HEK293 (cell line): ENCODE results near the gene NEXN.

Source experiments
- CTCF ChIA-PET: fragments of 350-600 bp; formaldehyde crosslinking; extraction: SDS; loops from one replicate; lab custom pipeline; 2021; ENCODE audit warnings: antibody characterized with exemption; lab: Yijun Ruan, JAX
- POLR2A ChIA-PET: fragments of 300-600 bp; formaldehyde crosslinking; extraction: SDS; loops from one replicate; lab custom pipeline; 2020; ENCODE audit warnings: antibody characterized with exemption, inconsistent platforms; lab: Yijun Ruan, JAX
- H3K27ac ChIP-seq: fragments of 200-500 bp; sonication (Bioruptor generic); 2 replicates; pipeline ENCODE4 v1.5.1; 2014; ENCODE audit warnings: low read depth, low read length, control low read depth, inconsistent platforms; ENCODE audit errors: extremely low read depth
- H3K36me3 ChIP-seq, 2 experiments: fragments of 200-500 bp in 1 of 2; sonication (Bioruptor generic) in 1 of 2; 1 replicate in 1 of 2; 2 replicates in 1 of 2; pipeline ENCODE4 v1.5.1; 2014 to 2017; ENCODE audit warnings: inconsistent platforms in 2 of 2, low read length in 2 of 2; ENCODE audit not compliant: control insufficient read depth in 2 of 2, insufficient read depth in 1 of 2
- H3K4me1 ChIP-seq: fragments of 200-500 bp; sonication (Bioruptor generic); 2 replicates; pipeline ENCODE4 v1.5.1; 2014; ENCODE audit warnings: mild to moderate bottlenecking, low read length, inconsistent platforms; ENCODE audit not compliant: control insufficient read depth, insufficient read depth
- H3K4me3 ChIP-seq: 2 replicates; pipeline ENCODE4 v1.5.1; 2011; ENCODE audit warnings: low read depth, mild to moderate bottlenecking, control low read depth, low read length, moderate library complexity
- H3K9me3 ChIP-seq: fragments of 200-500 bp; sonication (Bioruptor generic); 2 replicates; pipeline ENCODE4 v1.5.1; 2014; ENCODE audit warnings: low read depth, low read length, inconsistent platforms; ENCODE audit not compliant: control insufficient read depth, insufficient read depth
- GLI2 ChIP-seq: fragments of 450-650 bp; formaldehyde crosslinking; IDR thresholded peaks from 2 replicates; pipeline ENCODE4; 2017; ENCODE audit warnings: missing biosample characterization, missing genetic modification characterization, low read depth, borderline replicate concordance
- KLF1 ChIP-seq: fragments of 450-650 bp; formaldehyde crosslinking; IDR thresholded peaks from 2 replicates; pipeline ENCODE4 v1.5.1; 2016; ENCODE audit warnings: missing biosample characterization, missing genetic modification characterization
- KLF7 ChIP-seq: fragments of 450-650 bp; formaldehyde crosslinking; IDR thresholded peaks from 2 replicates; pipeline ENCODE4 v1.5.1; 2016; ENCODE audit warnings: missing biosample characterization, missing genetic modification characterization, borderline replicate concordance
- KLF8 ChIP-seq: fragments of 450-650 bp; formaldehyde crosslinking; IDR thresholded peaks from 2 replicates; pipeline ENCODE4 v1.5.1; 2016; ENCODE audit warnings: missing biosample characterization, missing genetic modification characterization
- PRDM1 ChIP-seq: fragments of 450-650 bp; formaldehyde crosslinking; IDR thresholded peaks from 2 replicates; pipeline ENCODE4; 2016; ENCODE audit warnings: missing biosample characterization, missing genetic modification characterization
- SP2 ChIP-seq: fragments of 450-650 bp; formaldehyde crosslinking; IDR thresholded peaks from 2 replicates; pipeline ENCODE4 v1.5.1; 2016; ENCODE audit warnings: missing biosample characterization, missing genetic modification characterization
- YY1 ChIP-seq: fragments of 450-650 bp; formaldehyde crosslinking; IDR thresholded peaks from 2 replicates; pipeline ENCODE4 v1.5.1; 2018; ENCODE audit warnings: missing biosample characterization, missing genetic modification characterization
- ZBTB17 ChIP-seq: fragments of 450-650 bp; formaldehyde crosslinking; IDR thresholded peaks from 2 replicates; pipeline ENCODE4 v1.5.1; 2016; ENCODE audit warnings: missing biosample characterization, missing genetic modification characterization
- ZBTB21 ChIP-seq: fragments of 450-650 bp; formaldehyde crosslinking; IDR thresholded peaks from 2 replicates; pipeline ENCODE4 v1.5.1; 2017; ENCODE audit warnings: missing biosample characterization, missing genetic modification characterization
- ZIC2 ChIP-seq: fragments of 450-650 bp; formaldehyde crosslinking; IDR thresholded peaks from 2 replicates; pipeline ENCODE4 v1.5.1; 2016; ENCODE audit warnings: missing biosample characterization, missing genetic modification characterization
- ZNF121 ChIP-seq: fragments of 450-650 bp; formaldehyde crosslinking; IDR thresholded peaks from 2 replicates; pipeline ENCODE4 v1.5.1; 2016; ENCODE audit warnings: missing biosample characterization, missing genetic modification characterization
- ZNF157 ChIP-seq: fragments of 450-650 bp; formaldehyde crosslinking; IDR thresholded peaks from 2 replicates; pipeline ENCODE4 v1.5.1; 2016; ENCODE audit warnings: missing biosample characterization, missing genetic modification characterization
- ZNF311 ChIP-seq: fragments of 450-650 bp; formaldehyde crosslinking; IDR thresholded peaks from 2 replicates; pipeline ENCODE4 v1.5.1; 2017; ENCODE audit warnings: missing biosample characterization, missing genetic modification characterization, borderline replicate concordance
- ZNF335 ChIP-seq: fragments of 450-650 bp; formaldehyde crosslinking; conservative IDR thresholded peaks from 2 replicates; pipeline ENCODE4 v1.5.1; 2016; ENCODE audit warnings: missing biosample characterization, missing genetic modification characterization
- ZNF341 ChIP-seq: fragments of 450-650 bp; formaldehyde crosslinking; IDR thresholded peaks from 2 replicates; pipeline ENCODE4; 2016; ENCODE audit warnings: low read depth, missing biosample characterization, missing genetic modification characterization
- ZNF426 ChIP-seq: fragments of 450-650 bp; formaldehyde crosslinking; IDR thresholded peaks from 2 replicates; pipeline ENCODE4 v1.5.1; 2017; ENCODE audit warnings: missing biosample characterization, missing genetic modification characterization, mild to moderate bottlenecking, inconsistent platforms, moderate library complexity
- ZNF433 ChIP-seq: fragments of 450-650 bp; formaldehyde crosslinking; IDR thresholded peaks from 2 replicates; pipeline ENCODE4 v1.5.1; 2016; ENCODE audit warnings: missing biosample characterization, missing genetic modification characterization, low read depth
- ZNF621 ChIP-seq: fragments of 450-650 bp; formaldehyde crosslinking; IDR thresholded peaks from 2 replicates; pipeline ENCODE4 v1.5.1; 2017; ENCODE audit warnings: missing biosample characterization, missing genetic modification characterization
- ZNF629 ChIP-seq: fragments of 450-650 bp; formaldehyde crosslinking; IDR thresholded peaks from 2 replicates; pipeline ENCODE4 v1.5.1; 2017; ENCODE audit warnings: missing biosample characterization, missing genetic modification characterization
- ZNF76 ChIP-seq: fragments of 450-650 bp; formaldehyde crosslinking; IDR thresholded peaks from 2 replicates; pipeline ENCODE4; 2016; ENCODE audit warnings: low read depth, missing biosample characterization, missing genetic modification characterization, borderline replicate concordance
- ZNF777 ChIP-seq: fragments of 450-650 bp; formaldehyde crosslinking; IDR thresholded peaks from 2 replicates; pipeline ENCODE4 v1.5.1; 2017; ENCODE audit warnings: missing biosample characterization, missing genetic modification characterization, borderline replicate concordance
- ZSCAN16 ChIP-seq: fragments of 450-650 bp; formaldehyde crosslinking; IDR thresholded peaks from 2 replicates; pipeline ENCODE4 v1.5.1; 2016; ENCODE audit warnings: missing biosample characterization, missing genetic modification characterization
- ZSCAN23 ChIP-seq: fragments of 450-650 bp; formaldehyde crosslinking; IDR thresholded peaks from 2 replicates; pipeline ENCODE4 v1.5.1; 2016; ENCODE audit warnings: missing biosample characterization, missing genetic modification characterization
- ZSCAN30 ChIP-seq: fragments of 450-650 bp; IDR thresholded peaks from 2 replicates; pipeline ENCODE4 v1.5.1; 2018; ENCODE audit warnings: missing biosample characterization, mild to moderate bottlenecking, missing genetic modification characterization, moderate library complexity
- ZXDB ChIP-seq: fragments of 450-650 bp; formaldehyde crosslinking; IDR thresholded peaks from 2 replicates; pipeline ENCODE4 v1.5.1; 2016; ENCODE audit warnings: missing biosample characterization, missing genetic modification characterization
- TF ChIP-seq, protein P1 (sequence below): fragments of 450-650 bp; formaldehyde crosslinking; IDR thresholded peaks from 2 replicates; pipeline ENCODE4 v1.5.1; 2017; ENCODE audit warnings: missing biosample characterization, missing genetic modification characterization
- TF ChIP-seq, protein P2 (sequence below): fragments of 450-650 bp; formaldehyde crosslinking; IDR thresholded peaks from 2 replicates; pipeline ENCODE4 v1.5.1; 2016; ENCODE audit warnings: missing biosample characterization, missing genetic modification characterization
- TF ChIP-seq, protein P3 (sequence below): fragments of 450-650 bp; formaldehyde crosslinking; IDR thresholded peaks from 2 replicates; pipeline ENCODE4 v1.5.1; 2016; ENCODE audit warnings: missing biosample characterization, missing genetic modification characterization
- TF ChIP-seq, protein P4 (sequence below): fragments of 450-650 bp; IDR thresholded peaks from 2 replicates; pipeline ENCODE4 v1.5.1; 2018; ENCODE audit warnings: missing biosample characterization, mild to moderate bottlenecking, missing genetic modification characterization

The NEXN gene

DNA sequence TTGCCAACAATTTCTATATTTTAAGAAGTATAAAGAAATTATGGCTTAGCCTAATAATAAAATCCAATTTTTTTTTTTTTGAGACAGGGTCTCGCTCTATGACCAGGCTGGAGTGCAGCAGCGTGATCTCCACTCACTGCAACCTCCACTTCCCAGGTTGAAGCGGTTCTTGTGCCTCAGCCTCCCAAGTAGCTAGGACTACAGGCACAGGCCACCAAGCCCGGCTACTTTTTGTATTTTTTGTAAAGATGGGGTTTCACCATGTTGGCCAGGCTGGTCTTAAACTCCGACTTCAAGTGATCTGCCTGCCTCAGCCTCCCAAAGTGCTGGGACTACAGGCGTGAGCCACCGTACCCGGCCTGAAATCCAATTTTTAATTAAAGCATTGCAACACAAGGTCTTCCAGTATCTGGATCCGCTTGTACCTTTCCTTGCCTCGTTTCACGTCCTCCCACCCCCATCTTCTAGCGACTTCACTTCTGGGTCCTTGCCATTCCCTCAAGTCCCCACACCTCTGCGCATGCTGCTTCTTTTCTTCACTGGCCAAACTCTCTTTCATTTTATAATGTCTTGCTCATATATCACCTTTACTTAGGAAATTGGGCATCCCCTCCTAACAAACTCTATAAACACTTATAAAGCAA, 88.1 kb downstream of the NEXN start:
- H3K4me3 ChIP-seq: peak overlapping the region; percentile 96
- peaks cover 0 to 38% of the 10 kb centered on the region in 2 experiments; a peak in 2 of 3 replicates for H3K36me3 ChIP-seq
- H3K9me3 ChIP-seq: no peaks in the 10 kb centered on the region
- no peak overlapping the region for H3K27ac ChIP-seq
- ChIA-PET CTCF (interaction anchor here (0.7 to 1.2 kb wide), 3 partner anchors 21 to 146 kb away, joined by 3 to 10 read pairs (median 3); no protein-coding TSS in a partner anchor), POLR2A (interaction anchor here (0.7 to 8.3 kb wide), 3 partner anchors 28 to 641 kb away, joined by 3 to 137 read pairs (median 3); partner anchors contain the start of gene DNAJB4)
- TF ChIP-seq ZIC2 (tag by site-specific recombination) (no peak), ZBTB17 (tag by site-specific recombination) (0 out of 2 replicates have a peak, but pooled peaks have one; percentile 10), ZNF629 (tag by site-specific recombination) (no peak), ZNF121 (tag by site-specific recombination) (peak; percentile 53; the same call in 1 of the 2 replicates), ZNF341 (tag by site-specific recombination) (peak; percentile 72), PRDM1 (tag by site-specific recombination) (peak; percentile 19; the same call in 1 of the 2 replicates), KLF1 (no peak), ZNF335 (tag by site-specific recombination) (peak; percentile 73)
- H3K4me1 ChIP-seq: peaks cover 6% of the 10 kb centered on the region; the same call in 1 of the 2 replicates

DNA sequence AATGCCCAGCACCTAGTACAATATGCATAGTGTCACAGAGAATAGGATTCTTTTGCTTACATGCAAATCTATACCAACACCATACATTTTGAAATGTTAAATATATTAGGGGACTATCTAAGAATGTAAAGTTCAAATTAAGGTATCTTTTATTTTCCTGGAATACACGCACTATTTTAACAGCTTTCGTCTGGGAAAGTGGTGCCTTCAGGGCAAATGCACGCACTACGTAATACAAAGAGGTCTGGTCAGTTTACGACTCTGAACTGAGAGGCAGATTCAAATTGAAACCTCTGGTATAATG, 89.5 kb downstream of the NEXN start:
- peak overlapping the region; percentile 96 for H3K4me3 ChIP-seq
- POLR2A ChIA-PET: interaction anchor here (0.6 to 8.3 kb wide), 7 partner anchors 9 to 449 kb away, joined by 3 to 137 read pairs (median 4); partner anchors contain the start of genes DNAJB4 and NEXN
- CTCF ChIA-PET: interaction anchor here (0.9 to 1.4 kb wide), 3 partner anchors 12 to 137 kb away, joined by 4 to 14 read pairs (median 5); partner anchors contain the start of gene DNAJB4
- peaks cover 6% of the 10 kb centered on the region; the same call in 1 of the 2 replicates for H3K4me1 ChIP-seq
- H3K27ac ChIP-seq: peak overlapping the region; percentile 77
- no peaks in the 10 kb centered on the region for H3K9me3 ChIP-seq
- H3K36me3 ChIP-seq: peaks cover 0 to 32% of the 10 kb centered on the region in 2 experiments; a peak in 2 of 3 replicates
- TF ChIP-seq, protein P1, sequence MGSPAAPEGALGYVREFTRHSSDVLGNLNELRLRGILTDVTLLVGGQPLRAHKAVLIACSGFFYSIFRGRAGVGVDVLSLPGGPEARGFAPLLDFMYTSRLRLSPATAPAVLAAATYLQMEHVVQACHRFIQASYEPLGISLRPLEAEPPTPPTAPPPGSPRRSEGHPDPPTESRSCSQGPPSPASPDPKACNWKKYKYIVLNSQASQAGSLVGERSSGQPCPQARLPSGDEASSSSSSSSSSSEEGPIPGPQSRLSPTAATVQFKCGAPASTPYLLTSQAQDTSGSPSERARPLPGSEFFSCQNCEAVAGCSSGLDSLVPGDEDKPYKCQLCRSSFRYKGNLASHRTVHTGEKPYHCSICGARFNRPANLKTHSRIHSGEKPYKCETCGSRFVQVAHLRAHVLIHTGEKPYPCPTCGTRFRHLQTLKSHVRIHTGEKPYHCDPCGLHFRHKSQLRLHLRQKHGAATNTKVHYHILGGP (tag by site-specific recombination): no peak
- TF ChIP-seq ZNF426 (tag by site-specific recombination) (no peak), ZSCAN23 (tag by site-specific recombination) (no peak), ZIC2 (tag by site-specific recombination) (no peak), ZSCAN16 (tag by site-specific recombination) (no peak), ZBTB21 (tag by site-specific recombination) (peak; percentile 34; the same call in 1 of the 2 replicates), ZXDB (tag by site-specific recombination) (no peak; the same call in 1 of the 2 replicates), ZNF311 (no peak), ZNF121 (tag by site-specific recombination) (no peak), ZNF777 (tag by site-specific recombination) (no peak), ZNF629 (tag by site-specific recombination) (peak; percentile 88; the same call in 1 of the 2 replicates), YY1 (peak; percentile 65; the same call in 1 of the 2 replicates), KLF1 (no peak), KLF7 (tag by site-specific recombination) (no peak), KLF8 (tag by site-specific recombination) (no peak), ZNF76 (tag by site-specific recombination) (no peak), ZNF157 (tag by site-specific recombination) (no peak), ZNF433 (no peak), ZNF621 (tag by site-specific recombination) (no peak), ZSCAN30 (tag by site-specific recombination) (no peak), GLI2 (tag by site-specific recombination) (no peak), SP2 (no peak)
- TF ChIP-seq, protein P2, sequence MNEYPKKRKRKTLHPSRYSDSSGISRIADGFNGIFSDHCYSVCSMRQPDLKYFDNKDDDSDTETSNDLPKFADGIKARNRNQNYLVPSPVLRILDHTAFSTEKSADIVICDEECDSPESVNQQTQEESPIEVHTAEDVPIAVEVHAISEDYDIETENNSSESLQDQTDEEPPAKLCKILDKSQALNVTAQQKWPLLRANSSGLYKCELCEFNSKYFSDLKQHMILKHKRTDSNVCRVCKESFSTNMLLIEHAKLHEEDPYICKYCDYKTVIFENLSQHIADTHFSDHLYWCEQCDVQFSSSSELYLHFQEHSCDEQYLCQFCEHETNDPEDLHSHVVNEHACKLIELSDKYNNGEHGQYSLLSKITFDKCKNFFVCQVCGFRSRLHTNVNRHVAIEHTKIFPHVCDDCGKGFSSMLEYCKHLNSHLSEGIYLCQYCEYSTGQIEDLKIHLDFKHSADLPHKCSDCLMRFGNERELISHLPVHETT: no peak
- TF ChIP-seq, protein P3, sequence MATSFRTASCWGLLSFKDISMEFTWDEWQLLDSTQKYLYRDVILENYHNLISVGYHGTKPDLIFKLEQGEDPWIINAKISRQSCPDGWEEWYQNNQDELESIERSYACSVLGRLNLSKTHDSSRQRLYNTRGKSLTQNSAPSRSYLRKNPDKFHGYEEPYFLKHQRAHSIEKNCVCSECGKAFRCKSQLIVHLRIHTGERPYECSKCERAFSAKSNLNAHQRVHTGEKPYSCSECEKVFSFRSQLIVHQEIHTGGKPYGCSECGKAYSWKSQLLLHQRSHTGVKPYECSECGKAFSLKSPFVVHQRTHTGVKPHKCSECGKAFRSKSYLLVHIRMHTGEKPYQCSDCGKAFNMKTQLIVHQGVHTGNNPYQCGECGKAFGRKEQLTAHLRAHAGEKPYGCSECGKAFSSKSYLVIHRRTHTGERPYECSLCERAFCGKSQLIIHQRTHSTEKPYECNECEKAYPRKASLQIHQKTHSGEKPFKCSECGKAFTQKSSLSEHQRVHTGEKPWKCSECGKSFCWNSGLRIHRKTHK: no peak
- TF ChIP-seq, protein P4, sequence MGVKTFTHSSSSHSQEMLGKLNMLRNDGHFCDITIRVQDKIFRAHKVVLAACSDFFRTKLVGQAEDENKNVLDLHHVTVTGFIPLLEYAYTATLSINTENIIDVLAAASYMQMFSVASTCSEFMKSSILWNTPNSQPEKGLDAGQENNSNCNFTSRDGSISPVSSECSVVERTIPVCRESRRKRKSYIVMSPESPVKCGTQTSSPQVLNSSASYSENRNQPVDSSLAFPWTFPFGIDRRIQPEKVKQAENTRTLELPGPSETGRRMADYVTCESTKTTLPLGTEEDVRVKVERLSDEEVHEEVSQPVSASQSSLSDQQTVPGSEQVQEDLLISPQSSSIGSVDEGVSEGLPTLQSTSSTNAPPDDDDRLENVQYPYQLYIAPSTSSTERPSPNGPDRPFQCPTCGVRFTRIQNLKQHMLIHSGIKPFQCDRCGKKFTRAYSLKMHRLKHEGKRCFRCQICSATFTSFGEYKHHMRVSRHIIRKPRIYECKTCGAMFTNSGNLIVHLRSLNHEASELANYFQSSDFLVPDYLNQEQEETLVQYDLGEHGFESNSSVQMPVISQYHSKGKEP (tag by site-specific recombination): peak; percentile 34; the same call in 1 of the 2 replicates
